Lung (tissue), 4 donors: ENCODE data around the gene DDX49. TPM values are rescaled to one million over a fixed set of nuclear protein-coding genes. Genes with fewer than 3 reads are reported as not detected.

Experiments used
- polyA plus RNA-seq, 2 donors: library from polyadenylated mRNA; stranded (reverse); fragments of 200-250 nt; gene quantifications; one replicate each; pipeline ENCODE4 v1.2.1, GENCODE V29; 2013
- total RNA-seq, 2 donors: library from RNA; depleted of rRNA in 1 of 2; stranded (reverse); fragments of >200 nt in 1 of 2; gene quantifications; one replicate each; pipeline ENCODE4 v1.2.1, GENCODE V29; 2014 to 2021
- donor health status: Bipolar disorder and iron deficiency.
- donor health status: healthy.
- donor health status: DM: yes; HTN: yes; CAD: no.

Gene DDX49
- total and polyA plus RNA-seq, 4 donors: 32.2 to 69.1 (median 56.2) TPM

Other genes starting within 250 kb of the DDX49 start
- 10 to 100 TPM in 1 of 2 donors, 1 to 10 TPM in 1; 4.2 to 16.0 TPM for gene CRTC1, start 236.0 kb upstream of the DDX49 start, total RNA-seq
- gene CRTC1, start 236.0 kb upstream of the DDX49 start, polyA plus RNA-seq: 1 to 10 TPM; 5.8 to 8.7 TPM
- gene COMP, start 128.4 kb upstream of the DDX49 start, total RNA-seq: 1 to 10 TPM in 1 of 2 donors, not detected in 1; 3.5 TPM
- 1 to 10 TPM; 1.7 to 2.4 TPM for gene COMP, start 128.4 kb upstream of the DDX49 start, polyA plus RNA-seq
- gene UPF1, start 87.8 kb upstream of the DDX49 start, total RNA-seq: 10 to 100 TPM; 78.8 to 89.2 TPM
- 10 to 100 TPM; 48.3 to 50.1 TPM for gene UPF1, start 87.8 kb upstream of the DDX49 start, polyA plus RNA-seq
- 1 to 10 TPM in 1 of 2 donors, under 1 TPM in 1; 0.55 to 1.7 TPM for gene CERS1, start 23.6 kb upstream of the DDX49 start, total RNA-seq
- gene CERS1, start 23.6 kb upstream of the DDX49 start, polyA plus RNA-seq: under 1 TPM; 0.14 to 0.16 TPM
- 100 to 1,000 TPM in 1 of 2 donors, 10 to 100 TPM in 1; 94.1 to 265 TPM for gene COPE, start 328 bp upstream of the DDX49 start, total RNA-seq
- 100 to 1,000 TPM; 285 to 365 TPM for gene COPE, start 328 bp upstream of the DDX49 start, polyA plus RNA-seq
- gene HOMER3, start 21.5 kb downstream of the DDX49 start, total RNA-seq: 10 to 100 TPM; 22.0 to 24.6 TPM
- gene HOMER3, start 21.5 kb downstream of the DDX49 start, polyA plus RNA-seq: 10 to 100 TPM; 23.8 to 40.2 TPM
- gene SUGP2, start 113.8 kb downstream of the DDX49 start, total RNA-seq: 10 to 100 TPM; 55.2 to 73.4 TPM
- gene SUGP2, start 113.8 kb downstream of the DDX49 start, polyA plus RNA-seq: 10 to 100 TPM; 27.6 to 63.9 TPM
- 10 to 100 TPM; 23.5 to 33.1 TPM for gene ARMC6, start 113.9 kb downstream of the DDX49 start, total RNA-seq
- gene ARMC6, start 113.9 kb downstream of the DDX49 start, polyA plus RNA-seq: 10 to 100 TPM; 31.2 to 33.3 TPM
- 10 to 100 TPM in 1 of 2 donors, 1 to 10 TPM in 1; 7.5 to 10.1 TPM for gene SLC25A42, start 144.3 kb downstream of the DDX49 start, total RNA-seq
- 1 to 10 TPM; 5.8 to 6.4 TPM for gene SLC25A42, start 144.3 kb downstream of the DDX49 start, polyA plus RNA-seq
- 10 to 100 TPM; 18.1 to 32.2 TPM for gene TMEM161A, start 218.8 kb downstream of the DDX49 start, total RNA-seq
- gene TMEM161A, start 218.8 kb downstream of the DDX49 start, polyA plus RNA-seq: 10 to 100 TPM; 18.9 to 27.4 TPM